GM10248 (cell line): ENCODE data around the gene GPR78.

Experiments used
- CTCF ChIA-PET: fragments of 300-600 bp; sonication (Branson Sonifier 250); formaldehyde crosslinking; extraction: SDS; loops from one replicate; lab custom pipeline; 2021; ENCODE audit warnings: antibody characterized with exemption; lab: Yijun Ruan, JAX
- POLR2A ChIA-PET: fragments of 350-650 bp; sonication (Branson Sonifier 250); formaldehyde crosslinking; extraction: SDS; loops from one replicate; lab custom pipeline; 2020; ENCODE audit warnings: antibody characterized with exemption; lab: Yijun Ruan, JAX
- DNase-seq: peaks from one replicate; pipeline ENCODE4 v3.0.0; 2012; ENCODE audit errors: extremely low spot score
- TF ChIP-seq, protein P1 (sequence below): IDR thresholded peaks from 2 replicates; pipeline ENCODE4 v1.5.1; 2012; ENCODE audit warnings: mild to moderate bottlenecking, low read depth; ENCODE audit errors: extremely low read depth, missing control alignments, control extremely low read depth

GPR78 gene

DNA sequence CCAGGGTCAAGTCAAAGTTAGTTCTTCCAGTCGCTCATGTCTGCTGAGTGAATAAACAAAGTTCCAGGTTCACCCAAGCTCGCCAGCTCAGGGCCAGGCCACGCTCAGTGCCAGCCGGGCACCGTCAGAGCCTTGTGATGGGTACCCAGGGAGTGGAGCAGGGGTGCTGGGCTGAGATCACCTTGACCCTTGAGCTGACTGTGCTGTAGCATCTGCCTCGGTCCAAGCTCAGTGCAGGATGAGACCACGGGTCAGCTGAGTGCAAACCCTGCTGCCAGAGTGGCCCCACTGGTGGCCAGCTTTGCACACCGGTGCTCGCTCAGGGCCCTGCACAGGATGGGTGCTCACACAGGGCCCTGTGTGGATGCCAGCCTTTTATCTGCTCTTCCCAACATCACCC is 16.7 kb downstream of the GPR78 start:
- DNase-seq: no peak
- TF ChIP-seq, protein P1, sequence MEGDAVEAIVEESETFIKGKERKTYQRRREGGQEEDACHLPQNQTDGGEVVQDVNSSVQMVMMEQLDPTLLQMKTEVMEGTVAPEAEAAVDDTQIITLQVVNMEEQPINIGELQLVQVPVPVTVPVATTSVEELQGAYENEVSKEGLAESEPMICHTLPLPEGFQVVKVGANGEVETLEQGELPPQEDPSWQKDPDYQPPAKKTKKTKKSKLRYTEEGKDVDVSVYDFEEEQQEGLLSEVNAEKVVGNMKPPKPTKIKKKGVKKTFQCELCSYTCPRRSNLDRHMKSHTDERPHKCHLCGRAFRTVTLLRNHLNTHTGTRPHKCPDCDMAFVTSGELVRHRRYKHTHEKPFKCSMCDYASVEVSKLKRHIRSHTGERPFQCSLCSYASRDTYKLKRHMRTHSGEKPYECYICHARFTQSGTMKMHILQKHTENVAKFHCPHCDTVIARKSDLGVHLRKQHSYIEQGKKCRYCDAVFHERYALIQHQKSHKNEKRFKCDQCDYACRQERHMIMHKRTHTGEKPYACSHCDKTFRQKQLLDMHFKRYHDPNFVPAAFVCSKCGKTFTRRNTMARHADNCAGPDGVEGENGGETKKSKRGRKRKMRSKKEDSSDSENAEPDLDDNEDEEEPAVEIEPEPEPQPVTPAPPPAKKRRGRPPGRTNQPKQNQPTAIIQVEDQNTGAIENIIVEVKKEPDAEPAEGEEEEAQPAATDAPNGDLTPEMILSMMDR: no peak
- POLR2A ChIA-PET: no interaction called here
- CTCF ChIA-PET: interaction anchor here (0.9 to 1.4 kb wide), 3 partner anchors 11 to 355 kb away, joined by 3 to 8 read pairs (median 4); no protein-coding TSS in a partner anchor

GRCh38 chr4:8597319-8597718 is 17.1 kb downstream of the GPR78 start:
- TF ChIP-seq, protein P1: no peak
- DNase-seq: no peak
- POLR2A ChIA-PET: no interaction called here
- CTCF ChIA-PET: interaction anchor here (0.9 to 2.5 kb wide), 5 partner anchors 10 to 355 kb away, joined by 3 to 9 read pairs (median 4); no protein-coding TSS in a partner anchor

DNA sequence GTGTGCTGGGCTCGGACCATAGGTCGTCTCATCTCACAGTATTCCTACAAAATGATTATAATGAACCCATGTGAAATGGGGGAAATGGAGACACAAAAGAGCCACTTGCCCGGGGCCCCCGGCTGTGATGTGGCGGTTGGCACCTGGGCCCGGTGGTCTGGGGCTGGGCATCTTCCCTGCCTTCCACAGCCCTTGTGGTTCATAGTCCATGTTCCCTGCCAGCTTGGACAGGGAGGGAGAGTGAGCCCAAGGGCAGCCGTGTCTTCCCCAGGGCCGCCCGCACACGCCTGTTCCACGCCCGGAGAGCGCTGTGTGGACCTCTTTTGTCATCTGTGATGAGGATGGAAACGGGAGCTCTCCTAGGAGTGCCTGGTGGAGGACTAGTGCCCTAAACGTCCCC is 17.6 kb downstream of the GPR78 start:
- TF ChIP-seq, protein P1: no peak
- CTCF ChIA-PET: interaction anchor here (1.2 to 2.5 kb wide), 3 partner anchors 10 to 320 kb away, joined by 3 to 9 read pairs (median 8); no protein-coding TSS in a partner anchor
- POLR2A ChIA-PET: no interaction called here
- no peak for DNase-seq

DNA sequence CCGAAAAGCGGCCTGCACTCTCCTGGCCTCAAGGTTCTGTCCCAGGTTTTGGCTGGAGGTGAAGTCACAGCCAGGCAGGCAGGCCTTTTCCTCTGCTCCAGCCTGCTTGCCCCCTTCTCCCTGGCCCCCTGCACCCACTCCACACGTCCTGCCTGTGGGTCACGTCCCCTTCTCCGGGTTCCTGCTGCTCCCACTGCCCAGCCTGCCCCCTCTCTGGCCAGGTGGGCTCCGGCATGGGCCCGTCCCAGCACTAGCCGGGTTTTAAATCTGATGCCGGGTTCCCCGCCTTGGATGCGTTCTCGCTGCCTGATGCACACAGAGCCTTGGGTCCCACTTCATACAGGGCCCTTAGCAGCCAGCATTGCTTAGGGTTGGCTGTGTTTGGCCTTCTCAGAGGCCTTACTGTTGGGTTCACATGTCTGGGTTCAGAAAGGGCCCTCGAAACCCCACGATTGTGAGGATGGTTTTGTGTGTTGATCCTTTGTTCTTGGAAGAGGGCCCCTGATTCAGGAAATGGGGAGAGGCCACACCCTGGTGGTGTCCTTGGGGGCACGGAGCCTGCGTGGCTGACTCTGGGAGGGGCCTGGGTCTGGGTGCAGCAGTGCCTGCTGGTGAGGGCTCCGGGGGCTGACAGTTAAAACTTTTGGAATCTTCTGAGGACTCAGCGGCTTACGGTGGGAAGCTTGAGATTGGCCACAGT is 18.3 kb downstream of the GPR78 start:
- ChIA-PET POLR2A (interaction anchor here (0.5 kb wide), 1 partner anchor 180 kb away, joined by 4 read pairs; no protein-coding TSS in a partner anchor), CTCF (interaction anchor here (1.2 to 2.5 kb wide), 2 partner anchors 9 to 320 kb away, joined by 3 to 9 read pairs; no protein-coding TSS in a partner anchor)
- TF ChIP-seq, protein P1: no peak
- DNase-seq: no peak

GRCh38 chr4:8599091-8599460 is 18.9 kb downstream of the GPR78 start:
- CTCF ChIA-PET: interaction anchor here (2.5 kb wide), 1 partner anchor 9 kb away, joined by 9 read pairs; no protein-coding TSS in a partner anchor

DNA sequence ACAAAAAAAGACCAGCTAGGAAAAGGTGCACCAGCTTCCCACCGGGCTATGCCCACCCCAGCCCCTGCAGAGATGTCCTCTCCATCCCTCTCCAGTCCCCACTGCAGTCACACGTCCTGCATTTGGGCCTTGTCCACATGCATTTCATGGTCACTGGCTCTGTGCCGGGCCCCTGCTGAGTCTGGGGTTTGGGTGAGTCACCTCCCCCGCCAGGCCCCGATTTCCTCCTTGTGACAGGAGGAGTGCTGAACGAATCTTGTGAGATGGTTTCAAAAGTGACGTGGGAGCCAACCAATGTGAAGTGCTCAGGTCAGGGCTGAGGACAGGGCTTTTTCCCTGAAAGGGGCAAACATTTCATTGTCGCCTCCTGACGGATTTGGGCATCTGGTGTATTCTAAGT is 19.5 kb downstream of the GPR78 start:
- ChIA-PET CTCF (interaction anchor here (1.3 to 2.5 kb wide), 2 partner anchors 8 to 102 kb away, joined by 3 to 9 read pairs; no protein-coding TSS in a partner anchor), POLR2A (no interaction called here)
- DNase-seq: no peak
- TF ChIP-seq, protein P1: no peak

More at GRCh38 chr4:8599091-8599460, 18.9 kb downstream of the GPR78 start:
- POLR2A ChIA-PET: interaction anchor here (0.5 kb wide), 1 partner anchor 181 kb away, joined by 4 read pairs; no protein-coding TSS in a partner anchor
- DNase-seq: no peak
- TF ChIP-seq, protein P1: no peak
